GM18870 (cell line): ENCODE measurements around the gene ZNF346.

Experiments used
- ATAC-seq: cut with Tn5 transposase; IDR thresholded peaks from one replicate; pipeline ENCODE4 v1.9.1; 2021; ENCODE audit warnings: moderate library complexity; ENCODE audit not compliant: unreplicated experiment

Gene ZNF346

DNA sequence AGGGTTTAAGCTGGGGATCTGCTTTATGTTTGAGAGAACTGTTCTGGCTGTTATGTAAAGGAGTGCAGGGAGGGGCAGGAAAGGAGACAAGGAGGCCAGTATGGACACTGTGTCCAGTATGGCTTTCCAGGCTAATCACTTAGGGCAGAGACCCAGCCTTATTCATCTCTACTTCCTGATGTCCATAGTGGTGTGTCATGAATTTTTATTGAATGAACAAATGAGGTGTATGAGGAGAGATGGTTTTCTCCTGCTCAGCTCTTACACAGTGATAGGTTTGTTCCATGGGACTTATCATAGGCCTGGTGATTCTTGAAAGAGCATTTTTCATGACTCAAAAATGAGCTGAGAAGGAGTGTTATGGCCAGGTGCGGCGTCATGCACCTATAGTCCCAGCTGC is 43.7 kb downstream of the ZNF346 start:
- ATAC-seq, result no peak

- no peak for ATAC-seq
Observed at GRCh38 chr5:177067503-177067902, 45.0 kb downstream of the ZNF346 start.

GRCh38 chr5:177070536-177071191 is 48.2 kb downstream of the ZNF346 start:
- no peak for ATAC-seq

GRCh38 chr5:177071666-177072385 is 49.3 kb downstream of the ZNF346 start:
- ATAC-seq, result no peak

GRCh38 chr5:177077335-177077734 is 54.8 kb downstream of the ZNF346 start:
- no peak for ATAC-seq

- ATAC-seq, result no peak
Observed at GRCh38 chr5:177079606-177080005, 57.1 kb downstream of the ZNF346 start.

GRCh38 chr5:177080265-177080664 is 57.8 kb downstream of the ZNF346 start:
- no peak for ATAC-seq

- ATAC-seq, result no peak
Observed at GRCh38 chr5:177081859-177082258, 59.4 kb downstream of the ZNF346 start.

- ATAC-seq, result no peak
Observed at GRCh38 chr5:177083357-177083756, 60.9 kb downstream of the ZNF346 start.

DNA sequence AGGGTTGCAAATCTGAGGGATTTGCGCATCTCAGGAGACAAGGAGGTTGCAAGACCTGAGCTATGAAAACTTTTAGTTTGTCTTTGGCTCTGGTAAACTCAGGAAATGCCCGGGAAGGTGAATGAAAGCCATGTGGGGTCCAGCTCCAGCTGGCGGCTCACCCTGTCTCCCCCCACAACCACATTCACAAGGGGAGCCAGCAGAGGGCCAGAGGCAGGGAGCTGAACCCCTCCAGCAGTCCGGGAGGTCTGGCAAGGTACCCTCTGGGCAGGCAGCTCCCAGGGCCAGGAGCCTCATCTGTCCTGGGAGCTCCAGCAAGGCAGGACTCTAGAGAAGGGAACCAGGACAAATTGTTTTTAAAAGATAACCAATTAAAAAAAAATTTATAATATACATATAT is 61.7 kb downstream of the ZNF346 start:
- ATAC-seq, result no peak

DNA sequence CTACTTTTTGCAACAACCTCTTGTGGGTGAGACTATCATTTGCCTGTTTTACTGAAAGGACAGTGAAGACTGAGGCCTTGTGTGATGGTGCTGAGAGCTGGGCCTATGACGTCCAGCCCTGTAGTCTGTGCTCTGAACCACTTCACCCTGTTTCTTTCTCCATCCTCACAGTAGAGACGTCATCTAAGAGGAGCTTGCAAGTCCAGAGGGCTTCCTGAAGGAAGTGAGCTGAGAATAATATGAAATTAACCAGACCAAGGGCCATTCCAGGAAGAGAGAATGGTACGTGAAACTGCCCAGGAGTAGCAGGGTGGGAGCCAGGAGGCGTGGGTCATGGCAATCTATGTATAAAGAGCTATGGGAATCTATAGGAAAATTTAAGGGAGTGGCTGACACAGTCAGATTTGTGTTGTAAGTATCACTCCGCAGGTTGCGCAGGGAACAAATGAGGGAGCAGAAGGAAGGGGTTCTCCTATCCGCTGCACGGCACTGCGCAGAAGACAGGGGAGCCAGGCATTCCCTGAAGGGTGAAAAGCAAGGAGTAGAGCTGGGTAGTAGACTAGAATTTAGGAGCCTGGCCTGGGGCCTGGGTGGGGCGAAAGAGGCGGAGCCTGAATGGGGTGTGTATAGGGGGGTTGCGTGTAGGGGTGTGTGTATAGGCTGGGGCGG is 63.6 kb downstream of the ZNF346 start:
- no peak for ATAC-seq

- ATAC-seq, result peak; percentile 44
Observed at GRCh38 chr5:177086654-177087397, 64.3 kb downstream of the ZNF346 start, which contains the start of gene FGFR4. FGFR4 (plus strand) TSS chr5:177086915; CDS start chr5:177089603, 2,688 bp downstream.

DNA sequence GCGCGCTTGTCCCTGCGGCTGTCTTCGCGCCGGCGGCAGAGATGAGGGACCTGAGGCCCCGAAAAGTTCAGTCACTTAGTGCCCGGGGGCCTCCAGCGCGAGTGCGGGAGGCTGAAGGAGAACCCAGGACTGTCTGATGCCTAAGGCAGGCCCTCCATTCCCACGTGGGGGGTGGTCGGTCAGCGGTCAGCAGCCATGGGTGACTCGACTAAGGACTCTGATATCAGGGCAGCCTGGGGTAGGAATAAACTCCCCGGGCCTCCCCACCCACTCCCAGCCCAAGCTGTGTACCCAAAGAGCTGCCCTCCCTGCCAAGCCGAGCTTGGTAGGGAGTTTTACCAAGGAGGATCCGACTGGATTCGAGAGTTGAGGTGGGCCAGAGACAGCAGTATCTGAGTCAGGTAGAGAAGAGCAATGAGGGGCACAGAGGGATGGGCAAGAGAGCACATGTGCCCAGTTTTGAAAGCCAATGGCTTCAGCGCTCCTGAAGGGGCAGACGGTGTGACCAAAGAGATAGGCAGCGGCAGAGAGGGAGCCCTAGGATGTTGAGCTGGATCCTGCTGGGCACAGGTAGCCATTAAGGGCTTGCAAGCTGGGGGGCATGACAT is 65.0 kb downstream of the ZNF346 start:
- no peak for ATAC-seq

GRCh38 chr5:177089127-177089526 is 66.6 kb downstream of the ZNF346 start:
- ATAC-seq, result no peak

DNA sequence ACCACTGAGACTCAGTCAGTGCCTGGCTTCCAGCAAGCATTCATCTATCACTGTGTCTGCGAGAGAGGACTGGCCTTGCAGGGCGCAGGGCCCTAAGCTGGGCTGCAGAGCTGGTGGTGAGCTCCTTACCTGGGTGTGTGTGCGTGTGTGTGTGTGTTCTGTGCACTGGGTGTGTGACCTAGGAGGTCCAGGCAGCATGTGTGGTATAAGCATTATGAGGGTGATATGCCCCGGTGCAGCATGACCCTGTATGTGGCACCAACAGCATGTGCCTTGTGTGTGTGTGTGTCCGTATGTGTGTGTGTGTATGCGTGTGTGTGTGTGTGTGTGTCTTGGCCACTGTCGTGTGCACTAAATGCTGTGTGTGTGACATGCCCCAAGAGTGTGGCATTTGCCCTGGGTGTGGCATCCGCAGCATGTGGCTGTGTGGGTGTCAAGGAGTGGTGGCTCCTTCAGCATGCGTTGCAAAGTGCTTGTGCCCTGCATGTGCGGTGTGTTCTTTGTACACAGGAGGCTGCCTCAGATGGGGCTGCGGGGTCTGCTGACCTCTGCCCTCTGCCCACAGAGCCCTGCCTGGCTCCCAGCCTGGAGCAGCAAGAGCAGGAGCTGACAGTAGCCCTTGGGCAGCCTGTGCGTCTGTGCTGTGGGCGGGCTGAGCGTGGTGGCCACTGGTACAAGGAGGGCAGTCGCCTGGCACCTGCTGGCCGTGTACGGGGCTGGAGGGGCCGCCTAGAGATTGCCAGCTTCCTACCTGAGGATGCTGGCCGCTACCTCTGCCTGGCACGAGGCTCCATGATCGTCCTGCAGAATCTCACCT is 67.5 kb downstream of the ZNF346 start:
- no peak for ATAC-seq

GRCh38 chr5:177090813-177091212 is 68.3 kb downstream of the ZNF346 start:
- ATAC-seq, result no peak

GRCh38 chr5:177091232-177091631 is 68.7 kb downstream of the ZNF346 start:
- ATAC-seq, result no peak

GRCh38 chr5:177092178-177093081 is 69.9 kb downstream of the ZNF346 start:
- ATAC-seq, result no peak
